Kidney (tissue), 14 donors: ENCODE measurements around the gene COPG2. TPM values are rescaled to one million over a fixed set of nuclear protein-coding genes. Genes with fewer than 3 reads are reported as not detected.
A peak's percentile ranks its signal among the peaks of the same experiment; 100 is the strongest.

ENCODE experiments used
- DNase-seq, 5 donors: peaks; one replicate each; pipeline ENCODE4 v3.0.0-alpha.2; 2013 to 2020
- FAIRE-seq: peaks from 2 replicates; lab custom pipeline; 2012; peaks lifted over from hg19 to GRCh38; lab: Jason Lieb, UNC
- H3K27ac ChIP-seq, 2 donors: one replicate each; pipeline ENCODE4 v1.7.0; 2013; ENCODE audit warnings: low read depth in 2 of 2, low read length in 2 of 2, inconsistent platforms in 1 of 2
- H3K27me3 ChIP-seq: one replicate; pipeline ENCODE4 v1.7.1; 2013; ENCODE audit warnings: low read length, inconsistent platforms; ENCODE audit not compliant: control insufficient read depth, insufficient read depth
- H3K36me3 ChIP-seq, 3 donors: one replicate each; pipeline versions ENCODE4 v1.7.0 to v1.7.1; 2013; ENCODE audit warnings: low read length in 3 of 3, control low read depth in 1 of 3, inconsistent platforms in 1 of 3; ENCODE audit not compliant: insufficient read depth in 3 of 3, control insufficient read depth in 2 of 3
- H3K4me1 ChIP-seq, 3 donors: one replicate each; pipeline versions ENCODE4 v1.7.0 to v1.7.1; 2013; ENCODE audit warnings: low read length in 3 of 3, inconsistent platforms in 1 of 3, low read depth in 1 of 3; ENCODE audit not compliant: control insufficient read depth in 2 of 3, insufficient read depth in 2 of 3
- H3K4me3 ChIP-seq, 3 donors: one replicate each; pipeline versions ENCODE4 v1.7.0 to v1.8.1; 2013; ENCODE audit warnings: low read length in 3 of 3, control low read depth in 1 of 3, inconsistent platforms in 1 of 3
- H3K9ac ChIP-seq, 3 donors: one replicate each; pipeline versions ENCODE4 v1.7.0 to v1.7.1; 2013; ENCODE audit warnings: low read length in 3 of 3, control low read depth in 1 of 3, inconsistent platforms in 1 of 3
- H3K9me3 ChIP-seq, 3 donors: one replicate each; pipeline versions ENCODE4 v1.7.0 to v1.7.1; 2013; ENCODE audit warnings: low read length in 3 of 3, control low read depth in 1 of 3, inconsistent platforms in 1 of 3; ENCODE audit not compliant: control insufficient read depth in 2 of 3, insufficient read depth in 1 of 3
- CTCF ChIP-seq: IDR thresholded peaks from 3 replicates; pipeline ENCODE4 v1.5.1; 2012; ENCODE audit warnings: mild to moderate bottlenecking, moderate library complexity, borderline replicate concordance; ENCODE audit not compliant: insufficient read depth; ENCODE audit errors: extremely low read depth
- intact Hi-C: fragments of 100-400 bp; cut with DNase I; formaldehyde crosslinking; loops from one replicate; pipeline ENCODE4 v1.11.1; 2022
- polyA plus RNA-seq: library from polyadenylated mRNA; stranded (reverse); fragments of 350-450 nt; fragmentation: Illumina TruSeq; extraction: RNeasy Lipid Tissue Mini Kit (QIAGEN cat#74804); gene quantifications from one replicate; pipeline ENCODE4 v1.2.3, GENCODE V29; 2014; ENCODE audit warnings: low read depth, low replicate concordance; ENCODE audit not compliant: insufficient read depth
- total RNA-seq: library from RNA; stranded (reverse); fragmentation: NEBNext Ultra II Directional; extraction: Animal tissue kit (Norgen Biotek cat#: 25700); gene quantifications from one replicate; pipeline ENCODE4 v1.2.1, GENCODE V29; 2021
- donor health status: control.
- donor health status: control.
- donor health status: control.
- donor health status: control.
- donor health status: control.
- donor health status: DM: yes; HTN: yes; CAD: no.
- donor health status: Normal renal cell carcinoma (clear cell type).

Gene COPG2
- total and polyA plus RNA-seq, 2 donors from 2014 or later = 12.6 to 27.6 TPM

DNA sequence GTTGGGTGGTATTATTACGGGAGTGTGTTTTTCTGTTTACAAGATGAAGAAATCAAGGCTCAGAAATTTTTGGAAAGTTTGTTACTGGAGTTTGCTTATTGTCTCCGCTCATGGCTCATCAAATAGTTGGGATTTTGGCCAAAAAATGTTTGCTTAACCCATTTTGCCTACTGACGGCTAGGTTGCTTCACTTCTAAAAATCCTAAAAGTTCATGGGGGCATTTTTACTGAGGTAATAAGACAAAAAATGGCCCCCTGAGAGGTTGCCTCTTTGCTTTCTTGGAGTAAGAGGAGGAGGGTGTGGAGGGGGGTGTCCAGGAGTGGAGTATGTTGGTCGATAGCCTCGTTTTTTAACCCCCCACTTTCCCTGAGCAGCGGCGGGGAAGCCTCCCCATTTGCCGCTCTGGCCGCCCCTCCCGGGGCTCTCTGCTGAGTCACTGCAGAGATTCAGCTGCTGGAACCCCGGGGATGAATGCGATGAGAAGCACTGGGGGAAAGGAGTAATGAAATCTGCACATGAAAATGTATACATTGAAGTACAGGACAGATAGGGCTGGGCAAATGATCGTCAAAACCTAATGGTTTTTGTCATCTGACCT, 175.2 kb downstream of the COPG2 start:
- H3K4me1 ChIP-seq = peaks cover 11 to 14% (median 12%) of the 10 kb centered on the region in 3 donors
- no peaks in the 10 kb centered on the region for H3K27me3 ChIP-seq
- H3K36me3 ChIP-seq = no peaks in the 10 kb centered on the region
- H3K9me3 ChIP-seq = no peaks in the 10 kb centered on the region
- no peak overlapping the region for H3K27ac ChIP-seq
- H3K9ac ChIP-seq = peak overlapping the region in 2 of 3 donors; percentile 42 to 86
- H3K4me3 ChIP-seq = peak overlapping the region; percentile 43 to 58 (median 57)
- no peak for TF ChIP-seq CTCF
- FAIRE-seq (no peak), DNase-seq (peak in 4 of 5 donors; percentile 37 to 62 (median 48))
- intact Hi-C loops = no loop called here

- Histone ChIP-seq H3K4me3 (peak overlapping the region; percentile 43 to 58 (median 57)), H3K9ac (peak overlapping the region; percentile 13 to 86 (median 42)), H3K27me3 (no peaks in the 10 kb centered on the region), H3K4me1 (peaks cover 11 to 14% (median 14%) of the 10 kb centered on the region in 3 donors), H3K27ac (no peak overlapping the region), H3K36me3 (no peaks in the 10 kb centered on the region), H3K9me3 (no peaks in the 10 kb centered on the region)
- TF ChIP-seq CTCF = no peak
- intact Hi-C loops = no loop called here
- FAIRE-seq (no peak), DNase-seq (peak in 2 of 5 donors; percentile 43 to 53)
These were observed 175.8 kb downstream of the COPG2 start for GRCh38 chr7:130492523-130493274.

- DNase-seq = peak; percentile 78 to 89 (median 83)
- Histone ChIP-seq H3K9ac (peak within 1 kb of the TSS; percentile 13 to 86 (median 42)), H3K4me1 (peaks cover 11 to 18% (median 14%) of the 10 kb centered on the region in 3 donors), H3K4me3 (peak within 1 kb of the TSS; percentile 46 to 58 (median 57)), H3K36me3 (no peaks in the 10 kb centered on the region), H3K27ac (peak within 1 kb of the TSS; percentile 40 to 52), H3K27me3 (no peaks in the 10 kb centered on the region), H3K9me3 (no peaks in the 10 kb centered on the region)
- intact Hi-C loops = no loop called here
- FAIRE-seq = no peak
- no peak for TF ChIP-seq CTCF
These were observed 176.6 kb downstream of the COPG2 start, which contains the start of gene MEST for GRCh38 chr7:130491841-130492522. MEST (plus strand) TSS chr7:130492085; CDS start chr7:130492314, 229 bp downstream.
